ENCODE data around the gene QSOX2. TPM values are rescaled to one million over a fixed set of nuclear protein-coding genes. Genes with fewer than 3 reads are reported as not detected.
"Not testable (repeated sequence)": the region's sequence is repeated elsewhere in the genome, so short reads cannot be mapped to it uniquely, and the experiment has no call there.

QSOX2 gene
- total RNA-seq, 1 experiment from 2014 or later, result 20.1 TPM

DNA sequence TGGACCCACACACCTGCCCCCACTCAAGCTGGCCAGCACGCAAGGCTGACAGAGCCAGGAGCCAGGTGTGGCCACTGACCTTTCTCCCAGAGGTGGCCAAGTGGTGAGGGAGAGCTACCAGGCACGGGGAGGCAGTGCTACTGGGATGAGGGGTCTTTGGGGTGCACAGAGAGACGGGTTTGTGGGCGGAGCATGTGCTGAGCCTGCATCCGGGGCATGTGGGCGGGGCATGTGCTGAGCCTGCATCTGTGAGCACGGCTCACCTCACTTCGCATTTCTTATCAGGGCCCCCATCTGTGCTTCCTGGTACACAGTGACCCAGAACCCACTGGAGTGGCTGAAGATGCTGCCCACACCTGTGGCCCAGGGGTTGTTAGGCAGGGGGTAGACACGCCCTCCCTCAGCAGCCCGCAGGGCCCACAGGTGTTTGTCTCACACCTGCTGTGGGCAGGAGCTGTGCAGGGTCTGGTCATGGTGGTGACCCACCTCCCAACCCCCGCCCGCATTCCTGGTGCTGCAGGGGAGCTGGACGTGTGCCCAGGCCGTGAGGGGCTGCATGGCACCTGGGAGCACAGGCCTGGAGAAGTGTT, 36.8 kb upstream of the QSOX2 start:
- DNase-seq (ENCODE audit: low read depth), result no peak

DNA sequence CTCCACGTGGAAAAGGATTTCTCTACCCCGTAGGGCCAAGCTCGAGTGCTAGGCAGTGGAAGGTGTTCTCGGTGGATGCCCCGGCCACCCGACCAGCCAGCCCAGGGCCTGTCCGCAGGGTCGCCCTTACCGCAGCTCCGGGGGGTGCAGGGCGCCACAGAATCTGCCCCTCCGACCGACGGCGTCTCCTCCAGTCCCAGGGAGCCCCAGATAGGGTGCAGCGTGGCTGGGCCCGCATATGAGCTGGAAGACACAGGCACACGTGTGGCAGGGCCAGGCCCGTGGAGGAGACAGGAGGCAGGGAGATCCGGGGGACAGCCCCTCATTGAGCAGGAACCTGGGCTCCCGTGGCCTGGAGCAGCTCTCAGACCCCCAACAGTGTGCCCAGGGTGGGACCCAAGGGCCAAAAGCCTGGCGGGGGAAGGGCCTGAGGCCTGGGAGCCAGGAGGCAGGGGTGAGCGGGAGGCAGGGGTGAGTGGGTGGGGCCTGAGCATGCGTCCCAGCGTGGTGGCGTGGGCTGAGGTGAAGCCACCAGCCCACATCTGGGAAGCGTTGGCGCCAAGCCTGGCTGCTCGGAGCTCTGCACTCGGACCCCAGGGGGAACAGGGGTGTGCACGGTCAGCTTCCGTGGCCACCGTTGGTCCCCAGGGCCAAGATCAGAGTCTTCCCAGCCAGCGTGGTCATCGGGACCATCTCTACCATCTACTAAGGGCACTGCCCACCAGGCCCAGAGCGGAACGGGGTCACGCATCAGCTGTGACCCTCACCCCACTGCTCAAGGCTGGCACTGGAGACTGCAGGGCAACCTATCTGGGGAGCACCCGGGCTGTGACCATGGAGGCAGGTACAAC, 36.0 kb upstream of the QSOX2 start:
- no peak for DNase-seq (ENCODE audit: low read depth)

DNA sequence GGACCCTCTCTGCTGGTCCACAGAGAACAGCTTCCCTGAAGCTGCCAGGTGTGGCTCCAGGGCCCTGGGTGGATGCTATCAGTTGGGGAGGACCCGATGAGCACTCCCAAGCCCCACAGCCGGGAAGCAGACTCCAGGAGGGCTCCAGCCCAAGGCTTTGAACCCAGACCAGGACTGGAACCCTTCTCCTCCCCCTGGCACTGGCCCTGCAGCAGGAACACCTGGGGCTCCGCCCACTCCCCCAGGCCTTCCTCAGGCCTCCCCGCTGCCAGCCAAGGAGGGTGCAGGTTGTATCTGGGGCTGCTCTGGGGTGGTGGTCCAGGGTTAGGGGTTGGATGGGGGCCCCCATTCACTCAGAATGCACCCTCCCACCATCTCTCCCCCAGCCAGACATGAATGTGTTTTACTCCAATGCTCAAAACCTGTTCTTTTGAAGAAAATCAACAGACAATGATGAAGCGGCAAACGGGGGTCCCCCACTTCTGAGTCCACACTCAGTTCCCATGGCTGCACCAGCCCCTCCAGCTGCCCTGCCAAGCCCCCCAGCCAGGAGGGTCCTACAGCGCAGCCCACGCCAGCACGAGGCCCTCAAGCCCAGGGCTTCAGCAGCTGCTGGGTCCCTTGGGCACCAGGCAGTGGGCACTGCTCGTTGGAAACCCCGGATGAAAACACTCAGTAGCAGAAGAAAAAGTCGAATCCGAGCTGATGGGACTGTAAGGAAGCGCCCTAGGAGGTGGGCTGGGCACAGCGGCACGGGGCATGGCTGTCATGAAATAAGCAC, 35.1 kb upstream of the QSOX2 start:
- no peak for DNase-seq (ENCODE audit: low read depth)

DNA sequence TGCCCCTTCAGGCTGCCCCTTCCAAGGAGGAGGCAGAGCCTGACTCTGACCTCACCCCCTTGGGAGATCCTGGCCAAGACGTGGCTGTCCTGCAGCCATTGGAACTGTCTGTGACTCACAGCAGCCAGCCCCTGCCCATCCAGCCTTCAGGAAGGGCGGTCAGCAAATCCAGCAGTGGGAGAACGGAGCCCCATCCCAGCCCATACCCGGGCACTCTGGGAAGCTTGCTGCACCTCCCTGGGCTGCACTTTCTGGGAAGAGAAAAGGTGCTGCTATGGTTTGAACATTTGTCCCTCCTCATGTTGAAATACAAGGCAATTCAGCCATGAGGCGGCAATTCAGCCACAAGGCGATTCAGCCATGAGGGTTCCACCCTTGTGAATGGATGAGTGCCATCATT, 33.9 kb upstream of the QSOX2 start:
- no peak for DNase-seq (ENCODE audit: low read depth)

DNA sequence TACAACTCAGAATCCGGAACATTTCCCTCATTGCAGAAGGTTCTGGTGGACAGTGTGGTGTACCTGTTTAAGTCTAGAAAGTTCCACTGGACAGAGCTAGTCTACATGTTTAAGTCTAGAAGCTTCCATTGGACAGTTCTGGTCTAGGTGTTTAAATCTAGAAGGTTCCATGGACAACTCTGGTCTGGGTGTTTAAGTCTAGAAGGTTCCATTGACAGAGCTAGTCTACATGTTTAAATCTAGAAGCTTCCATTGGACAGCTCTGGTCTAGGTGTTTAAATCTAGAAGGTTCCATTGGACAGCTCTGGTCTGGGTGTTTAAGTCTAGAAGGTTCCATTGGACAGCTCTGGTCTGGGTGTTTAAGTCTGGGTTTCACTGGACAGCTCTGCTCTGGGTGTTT, 33.3 kb upstream of the QSOX2 start:
- DNase-seq (ENCODE audit: low read depth), result no peak

DNA sequence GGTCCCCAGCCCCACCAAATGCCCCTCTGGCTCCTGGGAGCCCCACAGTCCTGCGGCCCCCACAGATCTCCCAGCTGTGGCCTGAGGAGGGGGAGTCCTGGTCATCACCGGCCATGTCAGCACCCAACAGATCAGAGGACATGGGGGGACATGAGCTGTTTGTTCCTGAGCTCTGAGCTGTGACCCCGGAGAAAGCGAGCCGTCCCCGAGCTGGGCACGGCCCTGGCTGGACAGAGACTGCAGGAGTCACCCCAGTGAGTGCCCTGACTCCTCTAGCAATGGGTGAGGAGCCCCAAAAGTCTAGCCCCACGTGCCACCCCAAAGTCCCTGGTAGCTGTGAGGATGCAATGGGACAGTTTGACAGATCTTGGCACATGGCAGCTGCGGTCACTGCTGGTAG, 32.6 kb upstream of the QSOX2 start:
- DNase-seq (ENCODE audit: low read depth), result no peak

DNA sequence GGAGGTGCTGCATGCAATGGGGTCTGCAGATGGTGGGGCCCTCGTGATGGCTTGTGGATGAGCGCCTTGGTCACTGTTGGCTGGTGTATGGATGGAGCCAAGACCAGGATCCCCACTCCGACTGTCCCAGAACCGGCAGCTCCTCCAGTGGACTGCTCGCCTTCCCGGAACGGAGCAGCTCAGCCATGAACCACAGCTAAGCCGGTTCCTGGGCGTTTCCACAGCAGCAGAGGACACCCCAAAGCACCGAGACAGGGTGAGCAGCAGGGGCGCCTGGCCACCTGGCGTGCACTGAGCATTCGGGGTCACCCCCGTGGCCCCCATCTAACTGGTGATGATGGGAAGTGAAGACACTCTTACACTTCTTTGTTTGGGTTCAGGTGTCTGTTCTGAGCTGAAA, 32.1 kb upstream of the QSOX2 start:
- no peak for DNase-seq (ENCODE audit: low read depth)

DNA sequence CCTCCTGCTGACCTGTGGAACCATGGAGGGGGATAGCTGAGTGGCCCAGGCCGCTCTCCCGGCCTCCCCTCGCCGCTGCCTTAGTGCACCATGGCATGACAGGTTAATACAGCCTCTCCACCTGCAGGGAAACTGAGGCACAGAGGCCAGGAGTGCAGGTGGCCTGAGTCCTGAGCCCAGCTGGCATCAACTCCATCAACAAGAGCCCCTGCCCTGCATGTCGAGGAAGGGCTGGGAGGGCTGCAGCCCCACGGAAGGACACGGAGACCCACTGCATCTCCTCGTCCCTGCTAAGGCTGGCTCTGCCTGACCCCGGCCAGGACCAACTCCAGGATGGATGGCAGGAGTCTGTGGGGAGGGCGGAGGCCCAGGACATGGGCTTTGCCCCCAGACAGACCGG, 31.1 kb upstream of the QSOX2 start:
- DNase-seq (ENCODE audit: low read depth), result no peak

DNA sequence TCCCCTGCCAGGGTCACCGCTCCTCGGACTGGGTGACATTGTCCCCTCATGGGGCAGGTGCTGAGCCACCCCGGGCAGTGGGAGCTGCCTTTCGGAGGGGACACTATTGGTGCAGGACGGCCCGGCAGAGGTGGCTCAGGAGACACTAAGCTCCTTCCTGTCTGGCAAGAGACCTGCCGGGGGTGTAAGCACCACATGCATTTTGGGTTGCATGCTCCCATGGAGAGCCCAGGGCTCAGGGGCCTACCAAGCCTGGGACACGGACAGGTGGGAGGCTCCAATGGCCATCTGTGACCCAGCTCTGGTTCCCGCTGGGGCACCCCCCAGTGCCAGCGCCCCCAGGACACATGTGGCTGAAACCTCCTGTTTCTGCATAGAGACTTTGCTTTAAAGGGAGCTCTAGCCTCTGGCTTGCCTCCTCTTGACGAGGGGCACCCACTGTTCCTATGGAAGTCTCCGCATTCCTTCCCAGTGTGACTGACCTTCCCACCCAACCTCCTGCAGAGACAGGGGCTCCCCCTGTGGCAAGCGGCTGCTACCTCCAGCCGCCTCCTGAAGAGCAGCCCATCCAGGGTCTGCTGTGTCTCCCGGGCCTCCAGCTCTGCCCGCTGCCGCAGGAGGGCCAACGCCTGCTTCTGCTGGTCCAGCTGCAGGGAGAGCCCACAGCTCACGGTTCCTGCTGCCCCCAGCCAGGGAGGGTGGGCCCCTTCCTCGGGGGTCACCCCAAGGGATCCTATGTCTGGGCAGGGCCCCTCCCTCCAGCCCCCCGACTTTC, 30.2 kb upstream of the QSOX2 start:
- no peak for DNase-seq (ENCODE audit: low read depth)

DNA sequence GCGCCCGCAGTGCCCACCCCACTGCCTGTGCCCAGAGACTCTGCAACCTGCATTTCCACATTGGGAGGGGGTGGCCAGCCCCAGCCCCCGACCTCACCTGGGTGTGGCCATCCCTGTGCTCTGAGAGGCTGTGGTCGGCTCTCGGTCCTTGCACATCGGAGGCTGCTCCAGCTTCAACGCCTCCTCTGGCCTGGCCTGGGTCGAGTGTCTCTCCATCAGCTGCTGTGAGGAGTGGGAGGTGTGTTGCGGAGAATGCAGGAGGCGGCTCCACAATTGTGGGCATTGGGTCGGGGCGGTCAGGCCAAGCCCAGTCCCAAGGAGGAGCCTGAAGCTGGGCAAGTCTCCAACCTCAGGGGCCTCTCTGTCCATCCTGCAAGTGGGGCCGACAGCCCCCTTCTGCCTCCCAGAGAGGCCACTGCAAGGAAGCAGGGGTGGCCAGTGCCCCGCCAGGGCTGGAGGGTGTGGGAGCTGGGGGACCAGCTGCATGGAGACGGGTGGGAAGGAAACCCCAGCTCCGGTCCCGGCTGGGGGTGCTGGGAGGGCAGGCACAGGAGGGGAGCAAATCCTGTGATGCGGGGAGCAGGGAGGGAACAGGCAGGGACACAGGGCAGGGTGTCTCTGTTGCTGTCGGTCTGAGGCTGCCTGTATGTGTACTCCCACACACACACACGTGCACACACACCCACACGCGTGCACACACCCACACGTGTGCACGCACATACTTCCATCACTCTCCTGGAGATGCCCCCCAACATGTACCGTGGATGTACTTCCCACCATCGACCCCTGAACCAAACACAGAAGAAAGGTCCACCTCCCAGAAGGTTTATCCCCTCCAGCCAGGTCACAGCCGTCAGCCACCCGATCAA, 29.4 kb upstream of the QSOX2 start:
- no peak for DNase-seq (ENCODE audit: low read depth)

DNA sequence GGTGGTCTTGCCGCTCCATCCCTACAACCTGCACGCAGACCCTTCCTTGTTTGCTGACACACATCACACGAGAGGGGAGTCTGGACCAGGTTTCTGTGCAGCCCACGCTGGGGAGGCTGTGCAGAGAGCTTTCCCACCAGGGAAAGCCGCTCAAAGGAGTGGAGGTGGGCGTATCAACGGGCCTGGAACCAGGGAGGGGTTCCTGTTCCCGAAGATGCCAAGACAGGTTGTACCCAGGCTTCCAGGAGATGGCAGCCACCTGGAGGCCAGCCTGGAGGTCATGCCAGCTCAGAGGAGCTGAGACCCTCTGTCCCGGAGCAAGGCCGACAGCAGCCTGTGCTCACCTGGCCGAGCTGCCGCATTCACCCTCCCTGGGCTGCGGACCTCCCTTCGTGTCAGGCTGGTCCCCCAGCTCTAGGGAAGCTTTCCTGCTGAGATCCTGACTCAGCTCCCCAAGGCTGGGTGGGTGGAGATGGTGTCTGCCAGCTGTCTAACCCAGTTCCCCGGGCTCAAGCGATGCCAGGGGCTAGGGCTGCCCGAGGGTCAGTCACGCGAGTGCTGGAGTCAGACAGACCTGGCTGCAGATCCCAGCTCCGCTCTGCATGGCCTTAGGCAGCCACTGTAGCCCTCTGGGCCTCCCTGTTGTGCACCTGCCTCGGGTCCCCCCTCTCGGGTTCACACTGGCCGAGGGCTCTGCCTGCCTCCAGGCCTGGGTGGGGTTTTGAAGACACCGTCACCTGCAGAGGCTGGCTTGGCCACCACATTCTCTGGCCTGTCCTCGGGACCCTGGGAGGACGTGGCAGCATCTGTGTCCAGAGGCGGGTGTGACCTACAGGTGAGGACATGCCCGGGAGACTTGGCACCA, 28.5 kb upstream of the QSOX2 start:
- DNase-seq (ENCODE audit: low read depth), result no peak

DNA sequence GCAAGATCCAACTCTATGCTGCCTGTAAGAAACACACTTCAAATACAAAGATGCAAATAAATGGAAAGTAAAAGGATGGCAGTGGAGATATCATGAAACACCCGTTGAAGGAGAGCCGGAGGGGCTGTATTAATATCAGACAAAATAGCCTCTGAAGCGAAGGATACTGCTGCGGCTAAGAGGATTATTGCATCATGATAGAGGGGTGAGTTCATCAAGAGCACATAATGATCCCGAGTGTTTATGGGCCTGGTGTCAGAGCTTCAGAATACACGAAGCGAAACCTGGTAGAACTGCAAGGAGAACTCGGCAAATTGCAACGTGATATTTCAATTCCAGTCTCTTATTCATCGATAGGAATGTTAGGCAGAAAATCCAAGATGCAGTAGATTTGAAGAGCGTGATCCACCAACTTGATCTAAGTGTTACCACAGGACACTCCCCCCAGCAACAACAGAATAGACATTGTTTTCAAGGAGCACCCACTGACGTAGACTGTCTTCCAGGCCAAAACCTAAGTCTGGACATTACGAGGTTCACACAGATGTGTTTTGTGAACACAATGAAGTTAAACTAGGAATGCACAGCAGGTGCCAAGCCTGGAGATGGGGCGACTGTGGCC, 27.7 kb upstream of the QSOX2 start:
- no peak for DNase-seq (ENCODE audit: low read depth)

DNA sequence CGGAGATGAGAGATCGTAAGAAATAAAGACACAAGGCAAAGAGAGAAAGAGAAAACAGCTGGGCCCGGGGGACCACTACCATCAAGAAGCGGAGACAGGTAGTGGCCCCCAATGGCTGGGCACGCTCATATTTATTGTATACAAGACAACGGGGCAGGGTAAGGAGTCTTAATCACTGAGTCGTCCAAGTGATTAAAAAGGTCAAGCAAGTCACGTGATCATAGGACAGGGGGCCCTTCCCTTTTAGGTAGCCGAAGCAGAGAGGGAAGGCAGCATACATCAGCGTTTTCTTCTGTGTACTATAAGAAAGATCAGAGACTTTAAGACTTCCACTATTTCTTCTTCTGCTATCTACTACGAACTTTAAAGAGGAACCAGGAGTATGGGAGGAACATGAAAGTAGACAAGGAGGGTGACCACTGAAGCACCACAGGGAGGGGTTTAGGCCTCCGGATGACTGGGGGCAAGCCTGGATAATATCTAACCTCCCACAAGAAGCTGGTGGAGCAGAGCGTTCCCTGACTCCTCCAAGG, 24.6 kb upstream of the QSOX2 start:
- DNase-seq (ENCODE audit: low read depth), result no peak

DNA sequence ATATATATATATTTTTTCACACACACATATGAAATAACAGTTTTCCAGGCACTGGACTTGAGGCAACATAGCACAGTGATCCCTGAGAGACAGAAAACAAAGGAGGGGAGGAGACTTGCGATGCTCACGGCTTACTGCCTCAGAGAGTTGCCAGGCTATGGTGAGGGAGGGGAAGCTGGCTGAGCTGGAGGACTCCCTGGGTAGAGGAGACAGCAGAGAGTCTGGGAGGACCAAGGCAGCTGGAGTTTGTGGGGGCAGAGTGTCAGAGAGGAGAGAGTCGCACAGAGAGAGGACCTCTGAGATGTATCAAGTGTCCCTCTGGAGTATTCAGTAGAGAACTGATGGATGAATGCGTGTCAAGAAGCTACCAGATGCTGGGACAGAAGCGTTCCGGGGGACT, 23.1 kb upstream of the QSOX2 start:
- DNase-seq (ENCODE audit: low read depth), result no peak

DNA sequence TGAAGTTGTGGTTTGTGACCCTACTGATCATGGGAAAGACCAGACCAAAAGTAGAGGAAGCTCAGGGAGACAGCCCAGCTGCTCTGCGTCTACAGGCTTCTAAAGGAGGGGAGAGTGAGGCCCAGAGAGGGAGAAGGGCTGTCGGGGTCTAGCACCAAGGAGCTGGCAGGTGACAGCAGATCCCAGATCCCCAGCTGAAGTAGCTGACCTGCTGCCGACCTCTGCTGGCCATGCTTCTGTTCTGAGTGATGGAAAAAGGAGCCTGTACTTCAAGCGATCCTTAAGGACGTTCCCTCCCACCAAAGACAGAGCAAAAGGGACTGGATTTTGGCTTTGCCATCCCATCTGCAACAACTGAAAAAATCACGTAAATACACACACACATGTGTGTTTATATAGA, 22.7 kb upstream of the QSOX2 start:
- peak; percentile 24 for DNase-seq (ENCODE audit: low read depth)

DNA sequence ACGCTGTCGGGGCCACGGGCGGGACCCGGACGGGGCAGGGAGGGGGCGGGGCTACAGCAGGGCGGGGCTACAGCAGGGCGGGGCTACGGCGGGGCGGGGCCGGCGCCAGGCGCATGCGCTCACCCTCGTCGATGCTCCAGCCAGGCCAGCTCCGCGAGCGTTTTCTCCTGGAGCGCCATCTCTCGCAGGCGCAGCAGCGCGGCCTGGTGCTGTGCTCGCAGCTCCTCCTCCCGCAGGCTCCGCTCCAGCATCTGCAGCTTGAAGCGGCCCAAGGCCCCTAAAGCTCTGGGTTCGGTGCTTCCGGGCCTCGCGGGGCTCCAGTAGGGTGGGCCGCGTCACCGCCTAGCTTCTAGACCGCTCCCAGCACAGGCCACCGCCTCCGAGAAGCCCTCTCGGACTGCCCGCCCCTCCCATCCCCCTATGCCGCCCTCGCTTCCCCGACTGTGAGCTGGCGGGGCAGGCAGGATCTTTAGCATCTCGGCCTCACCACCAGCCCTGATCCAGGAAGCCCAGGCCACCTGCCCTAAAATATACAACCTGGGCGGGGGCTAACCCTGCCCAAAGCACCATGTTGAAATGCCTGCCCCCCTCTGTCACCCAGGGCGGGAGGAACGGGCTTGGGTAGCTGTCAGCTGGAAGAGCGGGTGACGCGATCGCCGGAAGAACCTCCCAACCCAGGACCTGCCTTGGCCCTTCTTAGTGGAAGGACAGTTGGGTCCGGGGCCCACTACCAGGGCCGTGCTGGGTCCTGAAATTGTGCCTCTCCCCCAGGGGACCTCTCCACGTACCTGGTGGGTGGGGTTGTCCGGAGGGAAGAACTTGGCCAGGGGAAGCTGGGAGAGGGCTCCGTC, 21.9 kb upstream of the QSOX2 start:
- peak; percentile 56 for DNase-seq (ENCODE audit: low read depth)

DNA sequence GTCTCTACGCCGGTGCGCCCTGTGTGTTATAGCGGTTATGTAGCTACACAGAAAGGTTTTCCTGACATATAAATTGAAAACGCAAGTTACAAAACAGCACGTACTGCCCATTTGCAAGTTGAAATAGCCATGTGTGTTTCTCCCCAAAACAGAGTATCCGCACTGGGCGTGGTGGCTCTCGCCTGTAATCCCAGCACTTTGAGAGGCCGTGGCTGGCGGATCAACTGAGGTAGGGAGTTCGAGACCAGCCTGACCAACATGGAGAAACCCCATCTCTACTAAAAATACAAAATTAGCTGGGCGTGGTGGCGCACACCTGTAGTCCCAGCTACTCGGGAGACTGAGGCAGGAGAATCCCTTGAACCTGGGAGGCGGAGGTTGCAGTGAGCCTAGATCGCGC, 21.0 kb upstream of the QSOX2 start:
- DNase-seq (ENCODE audit: low read depth), result not testable (repeated sequence)

Measured in M059J (cell line).